Heart right ventricle (tissue), 16 donors: ENCODE data around the gene RAD54L. TPM values are rescaled to one million over a fixed set of nuclear protein-coding genes. Genes with fewer than 3 reads are reported as not detected.

Source experiments
- ATAC-seq, 8 donors: fragments of 200-7000 bp; cut with Tn5 transposase; one replicate each; pipeline ENCODE4 v1.9.1; 2020; ENCODE audit warnings: mild to moderate bottlenecking in 8 of 8, moderate library complexity in 8 of 8, moderate number of reproducible peaks in 1 of 8
- DNase-seq, 2 donors: peaks; one replicate each; pipeline ENCODE4 v3.0.0-alpha.2; 2020
- H3K27ac ChIP-seq, 10 donors: fragments of 200-600 bp; sonication (generic) in 2 of 10; one replicate each; pipeline versions ENCODE4 v1.5.0 to v1.8.0; 2020 to 2022; ENCODE audit warnings: mild to moderate bottlenecking in 3 of 10
- H3K27me3 ChIP-seq, 7 donors: fragments of 200-600 bp; one replicate each; pipeline ENCODE4 v1.8.0; 2021 to 2022; ENCODE audit warnings: mild to moderate bottlenecking in 2 of 7
- H3K36me3 ChIP-seq, 9 donors: fragments of 200-600 bp; sonication (generic) in 1 of 9; one replicate each; pipeline versions ENCODE4 v1.5.0 to v1.8.0; 2020 to 2022; ENCODE audit warnings: mild to moderate bottlenecking in 2 of 9
- H3K4me1 ChIP-seq, 9 donors: fragments of 200-600 bp; sonication (generic) in 1 of 9; one replicate each; pipeline versions ENCODE4 v1.5.0 to v1.8.0; 2020 to 2022; ENCODE audit warnings: mild to moderate bottlenecking in 4 of 9
- H3K4me3 ChIP-seq, 10 donors: fragments of 200-600 bp; sonication (generic) in 2 of 10; one replicate each; pipeline versions ENCODE4 v1.5.0 to v1.8.0; 2020 to 2022; ENCODE audit warnings: mild to moderate bottlenecking in 7 of 10, moderate library complexity in 2 of 10
- H3K9me3 ChIP-seq, 11 donors: fragments of 200-600 bp in 10 of 11; sonication (generic) in 2 of 11; one replicate each; pipeline versions ENCODE4 v1.5.0 to v1.8.0; 2013 to 2022; ENCODE audit warnings: mild to moderate bottlenecking in 2 of 11, control low read depth in 1 of 11, moderate library complexity in 1 of 11
- CTCF ChIP-seq, 9 donors: fragments of 200-600 bp; sonication (generic) in 2 of 9; IDR thresholded peaks; one replicate each; pipeline versions ENCODE4 v1.5.0 to v1.8.0; 2021 to 2022; ENCODE audit warnings: antibody characterized with exemption in 9 of 9, mild to moderate bottlenecking in 5 of 9, moderate library complexity in 1 of 9
- WGBS, 2 donors: extraction: QIAGEN DNeasy Blood & Tissue Kit; methylation state at CpG; one replicate each; pipeline ENCODE4 v1.1.7; 2013; ENCODE audit warnings: inconsistent platforms in 1 of 2; 5-methylcytosine and 5-hydroxymethylcytosine counted together
- intact Hi-C, 10 donors: fragments of 100-400 bp; cut with DNase I; formaldehyde crosslinking; loops; one replicate each; pipeline versions ENCODE4 v1.11.1 to v1.14.2; 2022
- polyA plus RNA-seq, 2 donors: library from polyadenylated mRNA; stranded (reverse); fragments of 200-250 nt; gene quantifications; one replicate each; pipeline ENCODE4 v1.2.3, GENCODE V29; 2013
- total RNA-seq, 10 donors: library from RNA; stranded (reverse); fragmentation: NEBNext Ultra II Directional in 3 of 10; extraction: Animal tissue kit (Norgen Biotek cat#: 25700) in 3 of 10; gene quantifications; one replicate each; pipeline versions ENCODE4 v1.2.1 to v1.2.4, GENCODE V29; 2021 to 2023
- donor health status: Arrhythmogenic right ventricular cardiomyopathy.
- donor health status: ischemic (EF 13 %, LVEDD 7.1; RV severe dilation, severe dysfunction).
- donor health status: healthy with polysubstance abuse.
- donor health status: DM: no; HTN: yes; CAD: no.
- donor health status: DM: no; HTN: no; CAD: no.
- donor health status: ischemic (EF 25% LVEDD 6.9; RV normal size, moderate dysfunction).
- donor health status: ischemic (EF 25% LVEDD 5.7; RV mildly dilated, moderate dysfunction).
- donor health status: healthy.
- donor health status: DM: yes; HTN: yes; CAD: no.
- donor health status: Ischemic cardiomyopathy.
- donor health status: ischemic (EF 35%, LVEDD 5.7; RV mildly dilated, moderate dysfunction).
- donor health status: nonischemic (EF 11% LVEDD 7.7; RV severe dilation, severe dysfunction).
- donor health status: DM: yes; HTN: yes; CAD: no.
- donor health status: PGD.
- donor health status: ischemic (EF 29% LVEDD 5.4; RV normal size, mild dysfunction).
- donor health status: nonischemic (EF 23%, LVEDD 6.1; RV moderate dilation, normal function).

The RAD54L gene
- total and polyA plus RNA-seq, 12 donors: 0.35 to 2.8 (median 0.68) TPM; not detected in 1

GRCh38 chr1:46275030-46275337, 27.4 kb downstream of the RAD54L start:
- no peak for DNase-seq
- 90 to 94% methylated on average over 6 of the region's 6 CpGs for WGBS, 2 donors
- ATAC-seq: no peak
- no peaks in the 10 kb centered on the region for H3K4me1 ChIP-seq
- H3K36me3 ChIP-seq: peaks cover 0 to 50% (median 12%) of the 10 kb centered on the region in 9 donors
- intact Hi-C loops: no loop called here
- H3K27me3 ChIP-seq: no peaks in the 10 kb centered on the region
- H3K4me3 ChIP-seq: no peak overlapping the region
- H3K27ac ChIP-seq: no peak overlapping the region
- no peaks in the 10 kb centered on the region for H3K9me3 ChIP-seq
- no peak for TF ChIP-seq CTCF (IDR thresholded peaks at IDR 0.05)

DNA sequence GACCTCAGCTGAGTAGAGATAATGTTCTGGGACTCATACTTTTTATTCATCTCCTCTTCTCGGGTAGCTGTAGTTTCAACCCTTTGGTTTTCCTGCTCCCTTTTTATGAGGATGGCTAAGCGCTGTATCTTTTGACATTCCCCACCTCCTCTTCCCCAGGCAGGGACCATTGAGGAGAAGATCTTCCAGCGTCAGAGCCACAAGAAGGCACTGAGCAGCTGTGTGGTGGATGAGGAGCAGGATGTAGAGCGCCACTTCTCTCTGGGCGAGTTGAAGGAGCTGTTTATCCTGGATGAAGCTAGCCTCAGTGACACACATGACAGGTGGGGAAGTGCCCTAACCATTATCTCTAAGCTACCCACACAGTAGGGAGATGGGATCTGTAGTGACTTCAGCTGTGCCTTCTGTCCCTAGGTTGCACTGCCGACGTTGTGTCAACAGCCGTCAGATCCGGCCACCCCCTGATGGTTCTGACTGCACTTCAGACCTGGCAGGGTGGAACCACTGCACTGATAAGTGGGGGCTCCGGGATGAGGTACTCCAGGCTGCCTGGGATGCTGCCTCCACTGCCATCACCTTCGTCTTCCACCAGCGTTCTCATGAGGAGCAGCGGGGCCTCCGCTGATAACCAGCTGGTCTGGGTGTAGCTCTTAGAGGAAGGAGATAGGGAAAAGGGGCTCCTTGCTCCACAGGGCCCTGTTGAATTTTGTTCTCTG, 30.3 kb downstream of the RAD54L start:
- WGBS, 2 donors: 58 to 71% methylated on average over 14 of the region's 14 CpGs
- Histone ChIP-seq H3K27me3 (no peaks in the 10 kb centered on the region), H3K4me3 (no peak overlapping the region), H3K27ac (no peak overlapping the region), H3K9me3 (no peaks in the 10 kb centered on the region), H3K36me3 (peaks cover 0 to 67% (median 25%) of the 10 kb centered on the region in 9 donors), H3K4me1 (no peaks in the 10 kb centered on the region)
- intact Hi-C loops: no loop called here
- DNase-seq (no peak), ATAC-seq (peak in 2 of 8 donors; percentile 14 to 16)
- TF ChIP-seq CTCF (IDR thresholded peaks at IDR 0.05): no peak

DNA sequence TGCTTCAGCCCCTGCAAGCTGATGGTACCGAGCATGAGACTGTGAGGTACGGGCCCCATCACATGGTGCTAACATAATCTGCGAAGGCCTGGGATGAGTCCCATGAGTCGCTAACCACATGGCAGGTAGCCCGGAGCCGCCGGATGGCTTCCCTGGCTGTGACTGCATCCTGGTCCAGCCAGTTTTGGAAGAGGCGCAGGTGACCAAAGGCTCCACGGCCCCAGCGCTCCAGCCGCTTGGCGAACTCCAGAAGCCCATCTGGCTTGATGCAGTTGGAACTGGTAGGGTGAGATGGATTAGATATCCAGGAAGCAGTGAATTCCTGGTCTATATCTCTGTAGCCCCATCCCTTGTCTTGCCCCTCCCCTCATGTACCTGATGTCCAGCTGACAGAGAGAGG, 31.2 kb downstream of the RAD54L start:
- peak in 4 of 8 donors; percentile 16 to 34 (median 20) for ATAC-seq
- Histone ChIP-seq H3K27me3 (no peaks in the 10 kb centered on the region), H3K27ac (no peak overlapping the region), H3K36me3 (peaks cover 0 to 77% (median 25%) of the 10 kb centered on the region in 9 donors), H3K9me3 (no peaks in the 10 kb centered on the region), H3K4me1 (peaks cover 0 to 2% (median 0%) of the 10 kb centered on the region in 9 donors), H3K4me3 (no peak overlapping the region)
- TF ChIP-seq CTCF (IDR thresholded peaks at IDR 0.05): no peak
- 88 to 90% methylated on average over 12 of the region's 12 CpGs for WGBS, 2 donors
- peak in 1 of 2 donors; percentile 11 for DNase-seq
- intact Hi-C loops: no loop called here

- Histone ChIP-seq H3K27ac (no peak overlapping the region), H3K4me1 (peaks cover 0 to 14% (median 0%) of the 10 kb centered on the region in 9 donors), H3K4me3 (no peak overlapping the region), H3K9me3 (no peaks in the 10 kb centered on the region), H3K27me3 (no peaks in the 10 kb centered on the region), H3K36me3 (peaks cover 0 to 87% (median 36%) of the 10 kb centered on the region in 9 donors)
- TF ChIP-seq CTCF (IDR thresholded peaks at IDR 0.05): no peak
- DNase-seq: no peak
- ATAC-seq: no peak
- WGBS, 2 donors: 97% methylated on average over 3 of the region's 3 CpGs
- intact Hi-C loops: no loop called here
Observed at GRCh38 chr1:46280092-46280491, 32.5 kb downstream of the RAD54L start.
